H1 (cell line): ENCODE measurements around the gene TIMM22. TPM values are rescaled to one million over a fixed set of nuclear protein-coding genes. Genes with fewer than 3 reads are reported as not detected.

Source experiments
- CTCF ChIA-PET: fragments of 300-600 bp; sonication (Branson Sonifier 250); formaldehyde crosslinking; loops from one replicate; lab custom pipeline; 2021; ENCODE audit not compliant: partially characterized antibody; lab: Charles Lee
- POLR2A ChIA-PET: fragments of 300-600 bp; sonication (Branson Sonifier 250); formaldehyde crosslinking; loops from one replicate; lab custom pipeline; 2021; ENCODE audit warnings: inconsistent platforms; ENCODE audit not compliant: partially characterized antibody; lab: Charles Lee
- DNase-seq, 2 experiments: peaks; one replicate each; pipeline versions ENCODE4 v3.0.0 to v3.0.0-alpha.2; 2010 to 2022; ENCODE audit warnings: low spot score in 2 of 2, low read depth in 1 of 2, mixed read lengths in 1 of 2
- FAIRE-seq: peaks from 2 replicates; lab custom pipeline; 2011; peaks lifted over from hg19 to GRCh38; lab: Jason Lieb, UNC
- H2AFZ ChIP-seq: 2 replicates; pipeline ENCODE4 v1.8.1; 2012; ENCODE audit warnings: low read length, inconsistent platforms
- H2AK5ac ChIP-seq: 2 replicates; pipeline ENCODE4 v1.6.1; 2013; ENCODE audit warnings: low read depth, low read length
- H2BK120ac ChIP-seq: replicated peaks from 2 replicates; pipeline ENCODE3; 2013; ENCODE audit warnings: low read depth, low read length, inconsistent platforms
- H2BK12ac ChIP-seq: 2 replicates; pipeline ENCODE4 v1.6.1; 2013; ENCODE audit warnings: low read depth, low read length
- H2BK15ac ChIP-seq: 2 replicates; pipeline ENCODE4 v1.6.1; 2013; ENCODE audit warnings: low read length
- H2BK20ac ChIP-seq: 2 replicates; pipeline ENCODE4 v1.6.1; 2013; ENCODE audit warnings: low read length
- H2BK5ac ChIP-seq: 2 replicates; pipeline ENCODE4 v1.6.1; 2013; ENCODE audit warnings: low read depth, low read length
- H3K14ac ChIP-seq: 2 replicates; pipeline ENCODE4 v1.6.1; 2013; ENCODE audit warnings: inconsistent platforms; ENCODE audit not compliant: insufficient read length
- H3K18ac ChIP-seq: 2 replicates; pipeline ENCODE4 v1.6.1; 2013; ENCODE audit warnings: low read length; ENCODE audit errors: extremely low read depth
- H3K23ac ChIP-seq: 2 replicates; pipeline ENCODE4 v1.6.1; 2013; ENCODE audit warnings: inconsistent platforms; ENCODE audit not compliant: insufficient read length
- H3K23me2 ChIP-seq: 2 replicates; pipeline ENCODE4 v1.6.1; 2013; ENCODE audit warnings: low read depth, low read length
- H3K27ac ChIP-seq: 2 replicates; pipeline ENCODE4 v1.6.1; 2011; ENCODE audit warnings: low read depth, low read length, inconsistent platforms
- H3K27me3 ChIP-seq, 4 experiments: replicated peaks in 1 of 4; 1 replicate in 1 of 4; 2 replicates in 3 of 4; pipeline versions ENCODE4 v1.6.1 to v1.8.1; 2011 to 2013; ENCODE audit warnings: low read length in 3 of 4, mild to moderate bottlenecking in 3 of 4, inconsistent platforms in 2 of 4, mixed read lengths in 2 of 4, moderate library complexity in 1 of 4; ENCODE audit not compliant: control insufficient read depth in 3 of 4, insufficient read depth in 3 of 4; ENCODE audit errors: extremely low read depth in 1 of 4
- H3K36me3 ChIP-seq, 4 experiments: 2 replicates each; pipeline versions ENCODE4 v1.6.1 to v1.8.1; 2011 to 2013; ENCODE audit warnings: mild to moderate bottlenecking in 4 of 4, low read length in 3 of 4, moderate library complexity in 2 of 4, control low read depth in 1 of 4, inconsistent platforms in 1 of 4; ENCODE audit not compliant: insufficient read depth in 4 of 4, control insufficient read depth in 2 of 4
- H3K4ac ChIP-seq: replicated peaks from 2 replicates; pipeline ENCODE3; 2013; ENCODE audit warnings: low read length, low read depth, mixed read lengths, inconsistent platforms; ENCODE audit not compliant: insufficient read length
- H3K4me1 ChIP-seq, 4 experiments: replicated peaks in 1 of 4; 1 replicate in 1 of 4; 2 replicates in 3 of 4; pipeline versions ENCODE4 v1.6.1 to v1.8.1; 2011 to 2013; ENCODE audit warnings: low read length in 3 of 4, inconsistent platforms in 2 of 4, mixed read lengths in 1 of 4; ENCODE audit not compliant: insufficient read depth in 4 of 4, control insufficient read depth in 3 of 4
- H3K4me2 ChIP-seq, 2 experiments: 2 replicates each; pipeline versions ENCODE4 v1.6.1 to v1.8.1; 2011 to 2013; ENCODE audit warnings: low read depth in 2 of 2, low read length in 2 of 2, control low read depth in 1 of 2, inconsistent platforms in 1 of 2, mild to moderate bottlenecking in 1 of 2; ENCODE audit not compliant: insufficient read depth in 1 of 2
- H3K4me3 ChIP-seq, 4 experiments: fragments of 200-600, 300-600 bp in 1 of 4; sonication (generic), shearing (Covaris generic), sonication (Bioruptor Twin) in 1 of 4; 2 replicates each; pipeline versions ENCODE4 v1.5.1 to v1.8.1; 2011 to 2016; ENCODE audit warnings: low read length in 4 of 4, low read depth in 3 of 4, control low read depth in 2 of 4, inconsistent platforms in 2 of 4, mild to moderate bottlenecking in 2 of 4, mixed read lengths in 1 of 4, moderate library complexity in 1 of 4; ENCODE audit not compliant: insufficient read depth in 2 of 4; ENCODE audit errors: extremely low read depth in 1 of 4
- H3K56ac ChIP-seq: replicated peaks from 2 replicates; pipeline ENCODE3; 2013; ENCODE audit warnings: low read depth, mild to moderate bottlenecking, mixed read lengths, low read length, inconsistent platforms; ENCODE audit not compliant: insufficient read length
- H3K79me1 ChIP-seq: 2 replicates; pipeline ENCODE4 v1.6.1; 2013; ENCODE audit warnings: low read depth, low read length, control low read depth
- H3K79me2 ChIP-seq, 2 experiments: 2 replicates each; pipeline versions ENCODE4 v1.6.1 to v1.8.1; 2012 to 2013; ENCODE audit warnings: low read length in 2 of 2, mild to moderate bottlenecking in 2 of 2, inconsistent platforms in 1 of 2; ENCODE audit not compliant: insufficient read depth in 2 of 2, control insufficient read depth in 1 of 2
- H3K9ac ChIP-seq, 4 experiments: replicated peaks in 1 of 4; 1 replicate in 1 of 4; 2 replicates in 3 of 4; pipeline versions ENCODE4 v1.6.1 to v1.8.1; 2011 to 2013; ENCODE audit warnings: low read depth in 3 of 4, low read length in 3 of 4, control low read depth in 2 of 4, mild to moderate bottlenecking in 2 of 4, moderate library complexity in 2 of 4, inconsistent platforms in 1 of 4; ENCODE audit errors: extremely low read depth in 1 of 4
- H3K9me3 ChIP-seq, 2 experiments: 2 replicates each; pipeline versions ENCODE4 v1.6.1 to v1.8.1; 2012 to 2013; ENCODE audit warnings: mild to moderate bottlenecking in 2 of 2, moderate library complexity in 2 of 2, control low read depth in 1 of 2, inconsistent platforms in 1 of 2, low read depth in 1 of 2, low read length in 1 of 2, mixed read lengths in 1 of 2; ENCODE audit not compliant: insufficient read depth in 2 of 2
- H4K20me1 ChIP-seq, 2 experiments: replicated peaks in 1 of 2; 2 replicates each; pipeline versions ENCODE3 to v1.8.1; 2011 to 2013; ENCODE audit warnings: inconsistent platforms in 2 of 2, low read length in 2 of 2, mild to moderate bottlenecking in 1 of 2; ENCODE audit not compliant: insufficient read depth in 2 of 2, control insufficient read depth in 1 of 2
- H4K5ac ChIP-seq: 2 replicates; pipeline ENCODE4 v1.6.1; 2013; ENCODE audit warnings: low read length, low read depth, mixed read lengths, inconsistent platforms; ENCODE audit not compliant: insufficient read length
- H4K8ac ChIP-seq: 2 replicates; pipeline ENCODE4 v1.8.0; 2013; ENCODE audit warnings: mild to moderate bottlenecking, moderate library complexity, low read length, inconsistent platforms; ENCODE audit not compliant: insufficient read depth; ENCODE audit errors: extremely low read depth
- H4K91ac ChIP-seq: replicated peaks from 2 replicates; pipeline ENCODE3; 2013; ENCODE audit warnings: low read length, mixed read lengths, inconsistent platforms; ENCODE audit not compliant: insufficient read length
- BACH1 ChIP-seq: IDR thresholded peaks from 2 replicates; pipeline ENCODE4 v1.6.1; 2012; ENCODE audit warnings: low read length, improper control_type of control experiment
- CHD1 ChIP-seq: IDR thresholded peaks from 2 replicates; pipeline ENCODE4 v1.6.1; 2012; ENCODE audit warnings: low read depth, low read length, improper control_type of control experiment
- CREB1 ChIP-seq: IDR thresholded peaks from 2 replicates; pipeline ENCODE4 v1.6.1; 2012; ENCODE audit warnings: inconsistent platforms
- FOSL1 ChIP-seq: IDR thresholded peaks from 2 replicates; pipeline ENCODE4 v1.6.1; 2011; ENCODE audit warnings: mild to moderate bottlenecking, low read depth, low read length, moderate library complexity; ENCODE audit not compliant: insufficient read depth
- MAFK ChIP-seq: IDR thresholded peaks from 2 replicates; pipeline ENCODE4 v1.6.1; 2012; ENCODE audit warnings: low read depth, mild to moderate bottlenecking, improper control_type of control experiment, low read length
- NANOG ChIP-seq: IDR thresholded peaks from 2 replicates; pipeline ENCODE4 v1.6.1; 2011; ENCODE audit warnings: low read length, low read depth, mild to moderate bottlenecking, inconsistent platforms; ENCODE audit not compliant: insufficient read depth, poor library complexity, severe bottlenecking
- POU5F1 ChIP-seq: IDR thresholded peaks from 2 replicates; pipeline ENCODE4 v1.6.1; 2011; ENCODE audit warnings: low read depth, mild to moderate bottlenecking, low read length, moderate library complexity
- RBBP5 ChIP-seq: IDR thresholded peaks from 2 replicates; pipeline ENCODE4 v1.7.1; 2012; ENCODE audit warnings: low read depth, mild to moderate bottlenecking, inconsistent platforms, low read length, moderate library complexity, borderline replicate concordance
- RFX5 ChIP-seq: IDR thresholded peaks from 2 replicates; pipeline ENCODE4 v1.6.1; 2011; ENCODE audit warnings: low read depth, low read length, improper control_type of control experiment, borderline replicate concordance
- SUZ12 ChIP-seq: fragments of 200-600 bp; sonication (generic); IDR thresholded peaks from 2 replicates; pipeline ENCODE4 v1.6.1; 2012; ENCODE audit warnings: mild to moderate bottlenecking, inconsistent platforms, low read length, moderate library complexity, mixed read lengths
- TBP ChIP-seq: IDR thresholded peaks from 2 replicates; pipeline ENCODE4 v1.6.1; 2011; ENCODE audit warnings: low read depth, low read length, improper control_type of control experiment
- WGBS, 2 experiments: shearing (Covaris generic) in 1 of 2; methylation state at CpG; one replicate each; pipeline versions ENCODE4 v1.1.6 to v1.1.7; 2013 to 2015; ENCODE audit warnings: low lambda C conversion rate in 2 of 2, mixed read lengths in 2 of 2, inconsistent platforms in 1 of 2, low coverage in 1 of 2, missing lambda C conversion rate in 1 of 2; ENCODE audit not compliant: insufficient replicate concordance in 2 of 2, insufficient coverage in 1 of 2, insufficient read length in 1 of 2; ENCODE audit errors: extremely low coverage in 1 of 2, missing lambda C conversion rate in 1 of 2; 5-methylcytosine and 5-hydroxymethylcytosine counted together
- polyA plus RNA-seq, 7 experiments: library from polyadenylated mRNA; depleted of rRNA in 3 of 7; stranded (reverse) in 5 of 7; unstranded in 2 of 7; fragments of >200 nt in 5 of 7; fragments of 200-250 nt in 2 of 7; gene quantifications; 1 replicate in 5 of 7; 2 replicates in 1 of 7; 4 replicates in 1 of 7; pipeline versions ENCODE4 v1.2.1 to v1.2.3, GENCODE V29; 2011 to 2013; ENCODE audit warnings: missing spikeins in 2 of 7, mixed read lengths in 2 of 7
- total RNA-seq: library from RNA; stranded (reverse); fragmentation: NEBNext Ultra II Directional; extraction: Animal tissue kit (Norgen Biotek cat#: 25700); gene quantifications from 2 replicates; pipeline ENCODE4 v1.2.1, GENCODE V29; 2021
- TF ChIP-seq, protein P1 (sequence below): IDR thresholded peaks from 2 replicates; pipeline ENCODE4 v1.6.1; 2012; ENCODE audit warnings: inconsistent platforms
- TF ChIP-seq, protein P2 (sequence below): IDR thresholded peaks from 2 replicates; pipeline ENCODE4 v1.6.1; 2012; ENCODE audit warnings: inconsistent platforms

Gene TIMM22
- total and polyA plus RNA-seq, 2 of the 8 experiments (the other 6 are each of a cell fraction or from before 2014, with no cell fraction given), result 13.8 to 17.4 TPM

DNA sequence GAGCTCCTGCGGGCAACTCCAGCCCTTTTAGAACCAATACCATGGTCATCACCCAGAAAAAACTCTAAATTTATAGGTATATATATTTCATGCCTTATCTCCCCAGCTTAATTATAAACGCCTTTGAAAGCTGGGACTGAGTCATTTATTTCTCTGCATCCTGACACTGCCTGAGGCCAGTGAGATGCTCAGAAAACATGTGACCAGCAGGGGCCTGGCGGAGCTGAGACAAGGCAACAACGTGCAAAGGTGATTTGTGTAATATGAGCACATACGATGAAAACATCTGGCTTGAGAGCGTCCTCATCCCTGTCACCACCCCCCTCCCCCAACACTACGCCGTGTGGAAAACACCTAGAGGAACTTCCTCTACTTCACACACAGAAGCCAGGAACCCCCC, 40.0 kb upstream of the TIMM22 start:
- H4K5ac ChIP-seq, result no peak overlapping the region
- H3K23me2 ChIP-seq, result no peaks in the 10 kb centered on the region
- no peak overlapping the region for H2BK5ac ChIP-seq
- no peak overlapping the region for H2AK5ac ChIP-seq
- H3K4me3 ChIP-seq, result no peak overlapping the region
- no peak overlapping the region for H3K9ac ChIP-seq
- no peak overlapping the region for H4K91ac ChIP-seq
- no peak overlapping the region for H3K4ac ChIP-seq
- WGBS, 2 experiments, result 84% methylated on average over 8 of the region's 8 CpGs; no CpG with 5 or more reads in 1 of the 2 experiments
- no peak for FAIRE-seq
- TF ChIP-seq CREB1, result no peak
- no peak for TF ChIP-seq BACH1
- TF ChIP-seq POU5F1, result no peak
- TF ChIP-seq TBP, result no peak
- TF ChIP-seq, protein P1, sequence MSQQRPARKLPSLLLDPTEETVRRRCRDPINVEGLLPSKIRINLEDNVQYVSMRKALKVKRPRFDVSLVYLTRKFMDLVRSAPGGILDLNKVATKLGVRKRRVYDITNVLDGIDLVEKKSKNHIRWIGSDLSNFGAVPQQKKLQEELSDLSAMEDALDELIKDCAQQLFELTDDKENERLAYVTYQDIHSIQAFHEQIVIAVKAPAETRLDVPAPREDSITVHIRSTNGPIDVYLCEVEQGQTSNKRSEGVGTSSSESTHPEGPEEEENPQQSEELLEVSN, result no peak
- no peak for TF ChIP-seq RFX5
- TF ChIP-seq FOSL1, result no peak
- TF ChIP-seq SUZ12, result no peak
- no peak for TF ChIP-seq RBBP5
- TF ChIP-seq CHD1, result no peak
- TF ChIP-seq, protein P2, sequence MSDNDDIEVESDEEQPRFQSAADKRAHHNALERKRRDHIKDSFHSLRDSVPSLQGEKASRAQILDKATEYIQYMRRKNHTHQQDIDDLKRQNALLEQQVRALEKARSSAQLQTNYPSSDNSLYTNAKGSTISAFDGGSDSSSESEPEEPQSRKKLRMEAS, result no peak
- TF ChIP-seq MAFK, result no peak
- TF ChIP-seq NANOG, result no peak
- POLR2A ChIA-PET, result interaction anchor here (0.6 to 1.2 kb wide), 4 partner anchors 20 to 174 kb away, joined by 3 read pairs; no protein-coding TSS in a partner anchor
- peaks cover 2 to 9% (median 5%) of the 10 kb centered on the region in 4 experiments; a peak in 6 of 7 replicates for H3K4me1 ChIP-seq
- no peak overlapping the region for H2AFZ ChIP-seq
- H3K27ac ChIP-seq, result no peak overlapping the region
- peaks cover 4 to 6% of the 10 kb centered on the region in 2 experiments for H4K20me1 ChIP-seq
- 0 out of 2 replicates have a peak overlapping the region, but pooled peaks have one; percentile 17 for H4K8ac ChIP-seq
- no peaks in the 10 kb centered on the region for H3K36me3 ChIP-seq
- no peaks in the 10 kb centered on the region; a peak in 1 of 4 replicates for H3K9me3 ChIP-seq
- H3K79me2 ChIP-seq, result peaks cover 6 to 71% of the 10 kb centered on the region in 2 experiments
- peaks cover 14% of the 10 kb centered on the region for H3K79me1 ChIP-seq
- CTCF ChIA-PET, result interaction anchor here (0.9 to 3.9 kb wide), 5 partner anchors 9 to 77 kb away, joined by 3 to 20 read pairs (median 4); partner anchors contain the start of gene NXN
- no peak overlapping the region for H2BK12ac ChIP-seq
- H2BK15ac ChIP-seq, result no peak overlapping the region
- no peak overlapping the region for H3K23ac ChIP-seq
- H3K27me3 ChIP-seq, result no peaks in the 10 kb centered on the region
- H3K18ac ChIP-seq, result no peak overlapping the region
- no peak overlapping the region for H3K14ac ChIP-seq
- no peak overlapping the region for H3K56ac ChIP-seq
- no peak for DNase-seq
- H2BK20ac ChIP-seq, result no peak overlapping the region
- no peak overlapping the region for H2BK120ac ChIP-seq
- H3K4me2 ChIP-seq, result no peak overlapping the region
